Endodermal cell (in vitro differentiated cells): Measurements from ENCODE around the gene ACTL7B. TPM values are rescaled to one million over a fixed set of nuclear protein-coding genes. Genes with fewer than 3 reads are reported as not detected.

ENCODE experiments used
- DNase-seq: peaks from one replicate; pipeline ENCODE4 v3.0.0-alpha.2; 2017
- H3K27ac ChIP-seq: 2 replicates; pipeline ENCODE4 v1.5.1; 2013; ENCODE audit warnings: mild to moderate bottlenecking, low read depth, low read length, moderate library complexity
- H3K27me3 ChIP-seq: 2 replicates; pipeline ENCODE4 v1.6.1; 2013; ENCODE audit warnings: mild to moderate bottlenecking, low read length, moderate library complexity; ENCODE audit not compliant: insufficient read depth, control insufficient read depth, poor library complexity, severe bottlenecking
- H3K36me3 ChIP-seq: 2 replicates; pipeline ENCODE4 v1.7.0; 2013; ENCODE audit warnings: mild to moderate bottlenecking, low read length, moderate library complexity; ENCODE audit not compliant: control insufficient read depth, insufficient read depth
- H3K4me1 ChIP-seq: one replicate; pipeline ENCODE4 v1.7.0; 2013; ENCODE audit warnings: low read length; ENCODE audit not compliant: control insufficient read depth, insufficient read depth
- H3K4me3 ChIP-seq: 2 replicates; pipeline ENCODE4 v1.5.1; 2013; ENCODE audit warnings: mild to moderate bottlenecking, low read length, moderate library complexity
- H3K9ac ChIP-seq: 2 replicates; pipeline ENCODE4 v1.6.1; 2013; ENCODE audit warnings: mild to moderate bottlenecking, low read length, moderate library complexity; ENCODE audit not compliant: poor library complexity, severe bottlenecking; ENCODE audit errors: extremely low read depth
- H3K9me3 ChIP-seq: 2 replicates; pipeline ENCODE4 v1.6.1; 2013; ENCODE audit warnings: mild to moderate bottlenecking, low read length, moderate library complexity; ENCODE audit not compliant: control insufficient read depth
- H3K27ac Mint-ChIP-seq: 2 replicates; pipeline ENCODE4 v1.8.0; 2020; ENCODE audit warnings: mixed read lengths
- H3K27me3 Mint-ChIP-seq: 2 replicates; pipeline ENCODE4 v1.8.0; 2021; ENCODE audit warnings: mild to moderate bottlenecking, mixed read lengths; ENCODE audit not compliant: insufficient read depth
- H3K36me3 Mint-ChIP-seq: 2 replicates; pipeline ENCODE4 v1.8.0; 2020; ENCODE audit warnings: low read depth, mixed read lengths
- H3K4me1 Mint-ChIP-seq: 2 replicates; pipeline ENCODE4 v1.8.0; 2020; ENCODE audit warnings: mixed read lengths
- H3K4me3 Mint-ChIP-seq: 2 replicates; pipeline ENCODE4 v1.8.0; 2020; ENCODE audit warnings: mild to moderate bottlenecking, moderate library complexity, mixed read lengths
- H3K9me3 Mint-ChIP-seq: 2 replicates; pipeline ENCODE4 v1.8.0; 2020; ENCODE audit warnings: mild to moderate bottlenecking, mixed read lengths
- WGBS, 2 experiments: methylation state at CpG; one replicate each; pipeline versions ENCODE4 v1.1.5 to v1.1.7; 2013; ENCODE audit warnings: missing lambda C conversion rate in 2 of 2, mixed read lengths in 1 of 2; ENCODE audit not compliant: insufficient coverage in 1 of 2, insufficient read length in 1 of 2; 5-methylcytosine and 5-hydroxymethylcytosine counted together
- long read RNA-seq, 4 experiments: library from polyadenylated mRNA in 2 of 4; library from RNA in 1 of 4; library from capped mRNA in 1 of 4; stranded (forward) in 3 of 4; unstranded in 1 of 4; transcript quantifications; one replicate each; pipeline ENCODE4 v2.0.0, GENCODE V29; 2020 to 2021; ENCODE audit warnings: inconsistent platforms in 1 of 4
- polyA plus RNA-seq, 2 experiments: library from polyadenylated mRNA; stranded (reverse); fragments of 50-300 nt; gene quantifications; one replicate each; pipeline ENCODE4 v1.2.3, GENCODE V29; 2013
- total RNA-seq, 2 donors: library from RNA; stranded (reverse); fragmentation: NEBNext Ultra II Directional in 1 of 2; extraction: Animal tissue kit (Norgen Biotek cat#: 25700) in 1 of 2; gene quantifications; 2 replicates in 1 of 2; 3 replicates in 1 of 2; pipeline ENCODE4 v1.2.1, GENCODE V29; 2021
- TF ChIP-seq, protein P1 (sequence below): fragments of 200-600 bp; sonication (generic); conservative IDR thresholded peaks from 2 replicates; pipeline ENCODE4 v1.5.0; 2021; ENCODE audit warnings: antibody characterized with exemption, mild to moderate bottlenecking

The ACTL7B gene, protein sequence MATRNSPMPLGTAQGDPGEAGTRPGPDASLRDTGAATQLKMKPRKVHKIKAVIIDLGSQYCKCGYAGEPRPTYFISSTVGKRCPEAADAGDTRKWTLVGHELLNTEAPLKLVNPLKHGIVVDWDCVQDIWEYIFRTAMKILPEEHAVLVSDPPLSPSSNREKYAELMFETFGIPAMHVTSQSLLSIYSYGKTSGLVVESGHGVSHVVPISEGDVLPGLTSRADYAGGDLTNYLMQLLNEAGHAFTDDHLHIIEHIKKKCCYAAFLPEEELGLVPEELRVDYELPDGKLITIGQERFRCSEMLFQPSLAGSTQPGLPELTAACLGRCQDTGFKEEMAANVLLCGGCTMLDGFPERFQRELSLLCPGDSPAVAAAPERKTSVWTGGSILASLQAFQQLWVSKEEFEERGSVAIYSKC
- not detected for total RNA-seq
- not detected for polyA plus RNA-seq (2013, experiment 1 of 2)
- not detected for polyA plus RNA-seq (2013, experiment 2 of 2)
- long read RNA-seq, experiment 1, result 0 reads
- long read RNA-seq, experiment 2, result 0 reads
- long read RNA-seq, experiment 3, result 0 reads
- long read RNA-seq, experiment 4, result 0 reads

DNA sequence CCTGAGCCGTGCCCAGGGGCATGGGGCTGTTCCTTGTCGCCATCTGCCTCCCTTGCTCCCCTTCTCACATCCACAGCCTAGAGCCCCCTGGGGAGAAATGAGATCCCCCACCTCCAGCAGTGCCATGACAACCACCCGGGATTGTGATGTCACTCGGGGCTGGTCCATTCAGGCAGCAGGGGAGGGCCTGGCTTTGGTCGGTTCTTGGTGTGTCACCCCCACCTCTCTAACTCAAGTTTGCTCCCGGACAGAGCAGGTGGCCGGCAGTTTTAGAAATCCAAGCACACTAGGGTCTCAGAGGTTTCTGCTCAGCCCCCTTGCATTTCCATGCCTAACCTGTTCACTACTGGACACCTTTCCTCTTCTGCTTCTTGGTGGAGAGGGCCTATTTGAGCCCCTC, at the start of gene ACTL7B:
Gene ACTL7B (minus strand): TSS at position 99 of the 400 bp plus-strand sequence. CDS start 56 bp downstream, at position 43.
- Mint-ChIP-seq H3K27ac (no peak within 1 kb of the TSS), H3K9me3 (no peaks in the 10 kb centered on the region), H3K36me3 (no peaks in the 10 kb centered on the region), H3K4me1 (no peaks in the 10 kb centered on the region), H3K27me3 (peaks cover 3% of the 10 kb centered on the region), H3K4me3 (no peak within 1 kb of the TSS)
- no peak for DNase-seq
- Histone ChIP-seq H3K27ac (no peak within 1 kb of the TSS), H3K27me3 (no peaks in the 10 kb centered on the region), H3K4me3 (no peak within 1 kb of the TSS), H3K4me1 (no peaks in the 10 kb centered on the region), H3K9ac (no peak within 1 kb of the TSS), H3K9me3 (no peaks in the 10 kb centered on the region), H3K36me3 (no peaks in the 10 kb centered on the region)
- TF ChIP-seq, protein P1, sequence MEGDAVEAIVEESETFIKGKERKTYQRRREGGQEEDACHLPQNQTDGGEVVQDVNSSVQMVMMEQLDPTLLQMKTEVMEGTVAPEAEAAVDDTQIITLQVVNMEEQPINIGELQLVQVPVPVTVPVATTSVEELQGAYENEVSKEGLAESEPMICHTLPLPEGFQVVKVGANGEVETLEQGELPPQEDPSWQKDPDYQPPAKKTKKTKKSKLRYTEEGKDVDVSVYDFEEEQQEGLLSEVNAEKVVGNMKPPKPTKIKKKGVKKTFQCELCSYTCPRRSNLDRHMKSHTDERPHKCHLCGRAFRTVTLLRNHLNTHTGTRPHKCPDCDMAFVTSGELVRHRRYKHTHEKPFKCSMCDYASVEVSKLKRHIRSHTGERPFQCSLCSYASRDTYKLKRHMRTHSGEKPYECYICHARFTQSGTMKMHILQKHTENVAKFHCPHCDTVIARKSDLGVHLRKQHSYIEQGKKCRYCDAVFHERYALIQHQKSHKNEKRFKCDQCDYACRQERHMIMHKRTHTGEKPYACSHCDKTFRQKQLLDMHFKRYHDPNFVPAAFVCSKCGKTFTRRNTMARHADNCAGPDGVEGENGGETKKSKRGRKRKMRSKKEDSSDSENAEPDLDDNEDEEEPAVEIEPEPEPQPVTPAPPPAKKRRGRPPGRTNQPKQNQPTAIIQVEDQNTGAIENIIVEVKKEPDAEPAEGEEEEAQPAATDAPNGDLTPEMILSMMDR, result no peak
- 87 to 93% methylated on average over 3 to 7 of the region's 7 CpGs for WGBS, 2 experiments

DNA sequence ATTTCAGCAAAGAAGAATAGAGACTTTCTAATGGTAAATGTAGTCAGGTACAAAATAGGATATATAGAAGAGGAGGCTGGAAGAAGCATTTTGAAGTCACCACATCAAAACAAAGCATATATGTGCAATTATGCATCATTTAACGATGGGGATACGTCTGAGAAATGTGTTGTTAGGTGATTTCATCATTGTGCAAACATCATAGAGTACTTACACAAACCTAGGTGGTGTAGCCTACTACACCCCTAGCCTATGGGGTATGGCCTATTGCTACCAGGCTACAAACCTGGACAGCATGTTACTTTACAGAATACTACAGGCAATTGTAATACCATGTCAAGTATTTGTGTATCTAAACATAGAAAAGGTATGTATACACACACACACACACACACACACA, 49.7 kb upstream of the ACTL7B start:
- H3K27ac Mint-ChIP-seq, result no peak overlapping the region
- DNase-seq, result no peak
- H3K9me3 Mint-ChIP-seq, result no peaks in the 10 kb centered on the region
- Histone ChIP-seq H3K4me1 (no peaks in the 10 kb centered on the region), H3K27me3 (no peaks in the 10 kb centered on the region), H3K9me3 (no peaks in the 10 kb centered on the region), H3K27ac (no peak overlapping the region), H3K4me3 (no peak overlapping the region), H3K9ac (no peak overlapping the region), H3K36me3 (peaks cover 80% of the 10 kb centered on the region)
- H3K27me3 Mint-ChIP-seq, result no peaks in the 10 kb centered on the region
- no peak overlapping the region for H3K4me3 Mint-ChIP-seq
- H3K36me3 Mint-ChIP-seq, result peaks cover 60% of the 10 kb centered on the region
- TF ChIP-seq, protein P1, result no peak
- 95% methylated on average over 2 of the region's 2 CpGs; no CpG with 5 or more reads in 1 of the 2 experiments for WGBS, 2 experiments
- H3K4me1 Mint-ChIP-seq, result no peaks in the 10 kb centered on the region

- H3K36me3 ChIP-seq, result peaks cover 81% of the 10 kb centered on the region
- DNase-seq, result no peak
- no peaks in the 10 kb centered on the region for H3K27me3 ChIP-seq
- Mint-ChIP-seq H3K4me3 (no peak overlapping the region), H3K4me1 (no peaks in the 10 kb centered on the region), H3K36me3 (peaks cover 57% of the 10 kb centered on the region), H3K27ac (no peak overlapping the region), H3K9me3 (no peaks in the 10 kb centered on the region), H3K27me3 (no peaks in the 10 kb centered on the region)
- no peak overlapping the region for H3K9ac ChIP-seq
- TF ChIP-seq, protein P1, result no peak
- no peaks in the 10 kb centered on the region for H3K4me1 ChIP-seq
- H3K9me3 ChIP-seq, result no peaks in the 10 kb centered on the region
- 93 to 100% methylated on average over 2 of the region's 3 CpGs for WGBS, 2 experiments
- H3K27ac ChIP-seq, result no peak overlapping the region
- H3K4me3 ChIP-seq, result no peak overlapping the region
Observed at GRCh38 chr9:108904161-108904560, 48.4 kb upstream of the ACTL7B start.
